ENCODE data around the gene SERPINB10. TPM values are rescaled to one million over a fixed set of nuclear protein-coding genes. Genes with fewer than 3 reads are reported as not detected.

SERPINB10 gene
- total RNA-seq, 1 donor from 2014 or later, result not detected

DNA sequence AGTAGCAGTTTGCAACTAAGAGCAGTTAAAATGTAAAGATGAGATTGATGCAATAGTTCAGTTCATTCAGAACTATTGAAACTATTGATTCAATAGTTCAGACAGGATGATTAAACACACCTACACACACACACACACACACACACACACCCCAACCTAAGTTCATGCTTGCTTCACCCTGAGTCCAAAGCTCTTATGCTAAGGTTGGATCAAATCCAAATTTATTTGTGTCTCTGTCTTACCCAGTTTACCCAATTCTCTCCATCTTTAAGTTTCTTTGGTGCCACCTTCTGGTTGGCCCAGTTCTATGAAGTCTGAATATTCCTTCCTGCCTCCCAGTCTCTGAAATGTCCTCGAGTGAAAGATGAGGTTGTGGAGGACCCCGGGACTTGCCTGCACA, 67.2 kb downstream of the SERPINB10 start:
- Mint-ChIP-seq H3K4me3 (no peak overlapping the region), H3K27me3 (ENCODE audit: low read depth) (no peaks in the 10 kb centered on the region), H3K9me3 (no peaks in the 10 kb centered on the region), H3K36me3 (ENCODE audit: low read depth) (no peaks in the 10 kb centered on the region), H3K27ac (ENCODE audit: unreplicated experiment) (no peak overlapping the region), H3K4me1 (peaks cover 17% of the 10 kb centered on the region)
- TF ChIP-seq CTCF (conservative IDR thresholded peaks at IDR 0.05), result no peak
- DNase-seq (ENCODE audit: low read depth, low spot score), result no peak

DNA sequence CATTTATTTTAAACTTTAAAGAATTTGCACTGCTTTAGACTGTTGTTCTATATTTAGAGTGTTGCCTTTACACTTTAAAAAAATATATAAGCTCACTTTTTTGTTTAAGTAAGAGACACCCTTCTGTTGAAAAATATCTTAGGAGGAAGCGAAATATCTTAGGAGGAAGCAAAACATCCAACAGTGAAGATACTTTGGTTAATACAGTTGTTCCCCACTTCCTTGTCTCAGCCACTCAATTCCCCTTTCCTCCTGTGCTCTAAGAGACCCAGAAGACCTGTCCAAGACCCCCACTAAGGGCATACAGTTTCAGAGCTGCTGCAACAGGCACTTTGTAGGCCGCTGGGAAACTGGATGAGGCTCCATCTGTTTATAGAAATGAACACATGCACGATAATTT, 67.9 kb downstream of the SERPINB10 start:
- H3K4me3 Mint-ChIP-seq, result no peak overlapping the region
- no peaks in the 10 kb centered on the region for H3K27me3 Mint-ChIP-seq (ENCODE audit: low read depth)
- H3K27ac Mint-ChIP-seq (ENCODE audit: unreplicated experiment), result no peak overlapping the region
- no peaks in the 10 kb centered on the region for H3K36me3 Mint-ChIP-seq (ENCODE audit: low read depth)
- no peak for TF ChIP-seq CTCF (conservative IDR thresholded peaks at IDR 0.05)
- peaks cover 19% of the 10 kb centered on the region for H3K4me1 Mint-ChIP-seq
- no peak for DNase-seq (ENCODE audit: low read depth, low spot score)
- H3K9me3 Mint-ChIP-seq, result no peaks in the 10 kb centered on the region

DNA sequence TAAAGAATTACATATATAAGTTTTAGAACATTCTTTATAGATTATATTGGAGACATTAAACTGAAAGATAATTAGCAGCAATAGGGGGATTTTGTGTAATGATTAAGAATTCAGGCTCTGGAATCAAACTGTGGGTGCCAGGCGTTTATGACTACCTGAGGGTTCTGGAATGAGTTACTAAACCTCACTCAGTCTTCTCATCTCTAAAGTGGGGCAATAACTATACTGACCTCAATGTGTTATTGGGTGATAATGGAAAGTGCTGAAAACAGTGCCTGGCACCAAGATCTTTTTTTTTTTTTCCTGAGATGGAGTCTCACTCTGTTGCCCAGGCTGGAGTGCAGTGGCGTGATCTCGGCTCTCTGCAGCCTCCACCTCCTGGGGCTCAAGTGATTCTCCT, 69.3 kb downstream of the SERPINB10 start:
- Mint-ChIP-seq H3K27me3 (ENCODE audit: low read depth) (no peaks in the 10 kb centered on the region), H3K9me3 (no peaks in the 10 kb centered on the region), H3K27ac (ENCODE audit: unreplicated experiment) (no peak overlapping the region), H3K4me1 (peaks cover 9% of the 10 kb centered on the region), H3K36me3 (ENCODE audit: low read depth) (no peaks in the 10 kb centered on the region), H3K4me3 (no peak overlapping the region)
- DNase-seq (ENCODE audit: low read depth, low spot score), result no peak
- TF ChIP-seq CTCF (conservative IDR thresholded peaks at IDR 0.05), result no peak

GRCh38 chr18:63979409-63979920, 71.7 kb downstream of the SERPINB10 start:
- DNase-seq (ENCODE audit: low read depth, low spot score), result peak; percentile 45

GRCh38 chr18:63980027-63980426, 72.3 kb downstream of the SERPINB10 start:
- Mint-ChIP-seq H3K27ac (ENCODE audit: unreplicated experiment) (no peak overlapping the region), H3K36me3 (ENCODE audit: low read depth) (no peaks in the 10 kb centered on the region), H3K4me3 (no peak overlapping the region), H3K4me1 (peaks cover 9% of the 10 kb centered on the region), H3K9me3 (no peaks in the 10 kb centered on the region), H3K27me3 (ENCODE audit: low read depth) (no peaks in the 10 kb centered on the region)
- no peak for DNase-seq (ENCODE audit: low read depth, low spot score)
- TF ChIP-seq CTCF (conservative IDR thresholded peaks at IDR 0.05), result no peak

More at GRCh38 chr18:63979409-63979920, 71.7 kb downstream of the SERPINB10 start:
- TF ChIP-seq CTCF (conservative IDR thresholded peaks at IDR 0.05), result peak; percentile 89
- no peaks in the 10 kb centered on the region for H3K9me3 Mint-ChIP-seq
- H3K4me3 Mint-ChIP-seq, result no peak overlapping the region
- H3K36me3 Mint-ChIP-seq (ENCODE audit: low read depth), result no peaks in the 10 kb centered on the region
- peaks cover 9% of the 10 kb centered on the region for H3K4me1 Mint-ChIP-seq
- no peaks in the 10 kb centered on the region for H3K27me3 Mint-ChIP-seq (ENCODE audit: low read depth)
- H3K27ac Mint-ChIP-seq (ENCODE audit: unreplicated experiment), result no peak overlapping the region

Data from neural crest cell (in vitro differentiated cells).